SJSA1 (cell line): ENCODE results near the gene TRIP4. TPM values are rescaled to one million over a fixed set of nuclear protein-coding genes. Genes with fewer than 3 reads are reported as not detected.
A peak's percentile ranks its signal among the peaks of the same experiment; 100 is the strongest.

Source experiments
- DNase-seq, 2 experiments: peaks; one replicate each; pipeline ENCODE4 v3.0.0-alpha.2; 2015 to 2020; ENCODE audit warnings: low spot score in 2 of 2, low read depth in 1 of 2
- H3K27ac ChIP-seq: fragments of 250-450 bp; sonication (Bioruptor Pico); 2 replicates; pipeline ENCODE4 v1.5.1; 2020; ENCODE audit warnings: mild to moderate bottlenecking, moderate library complexity
- H3K27me3 ChIP-seq: fragments of 250-450 bp; sonication (Bioruptor Pico); replicated peaks from 2 replicates; pipeline ENCODE4 v1.5.1; 2020; ENCODE audit warnings: mild to moderate bottlenecking, moderate library complexity
- H3K36me3 ChIP-seq: fragments of 250-450 bp; sonication (Bioruptor Pico); 2 replicates; pipeline ENCODE4 v1.5.1; 2020; ENCODE audit warnings: mild to moderate bottlenecking
- H3K4me1 ChIP-seq: fragments of 250-450 bp; sonication (Bioruptor Pico); replicated peaks from 2 replicates; pipeline ENCODE4 v1.6.1; 2021; ENCODE audit warnings: mild to moderate bottlenecking
- H3K4me3 ChIP-seq: fragments of 250-450 bp; sonication (Bioruptor Pico); 2 replicates; pipeline ENCODE4 v1.5.1; 2020; ENCODE audit warnings: mild to moderate bottlenecking
- H3K9me3 ChIP-seq: fragments of 250-450 bp; sonication (Bioruptor Pico); replicated peaks from 2 replicates; pipeline ENCODE4 v1.5.1; 2020; ENCODE audit warnings: mild to moderate bottlenecking
- total RNA-seq: library from RNA; depleted of rRNA; stranded (reverse); fragments of >200 nt; shearing (Covaris generic); gene quantifications from 2 replicates; pipeline ENCODE4 v1.2.3, GENCODE V29; 2014

TRIP4 gene
- total RNA-seq, 1 experiment from 2014 or later, result 14.5 TPM

- no peaks in the 10 kb centered on the region for H3K9me3 ChIP-seq
- no peaks in the 10 kb centered on the region for H3K27me3 ChIP-seq
- no peak overlapping the region for H3K27ac ChIP-seq
- no peak overlapping the region for H3K4me3 ChIP-seq
- no peaks in the 10 kb centered on the region for H3K4me1 ChIP-seq
- H3K36me3 ChIP-seq, result peaks cover 78% of the 10 kb centered on the region
- DNase-seq, result no peak
Measured at GRCh38 chr15:64398575-64398974, 10.9 kb downstream of the TRIP4 start.

GRCh38 chr15:64400583-64400982, 12.9 kb downstream of the TRIP4 start:
- H3K27ac ChIP-seq, result no peak overlapping the region
- H3K27me3 ChIP-seq, result no peaks in the 10 kb centered on the region
- DNase-seq, result no peak
- H3K4me3 ChIP-seq, result no peak overlapping the region
- no peaks in the 10 kb centered on the region for H3K4me1 ChIP-seq
- H3K9me3 ChIP-seq, result no peaks in the 10 kb centered on the region
- peaks cover 79% of the 10 kb centered on the region for H3K36me3 ChIP-seq

GRCh38 chr15:64412216-64412615, 24.6 kb downstream of the TRIP4 start:
- no peaks in the 10 kb centered on the region for H3K9me3 ChIP-seq
- H3K4me3 ChIP-seq, result no peak overlapping the region
- H3K36me3 ChIP-seq, result peaks cover 75% of the 10 kb centered on the region
- no peak for DNase-seq
- H3K27me3 ChIP-seq, result no peaks in the 10 kb centered on the region
- H3K4me1 ChIP-seq, result no peaks in the 10 kb centered on the region
- H3K27ac ChIP-seq, result no peak overlapping the region

- H3K9me3 ChIP-seq, result no peaks in the 10 kb centered on the region
- no peak for DNase-seq
- H3K36me3 ChIP-seq, result peaks cover 78% of the 10 kb centered on the region
- H3K4me1 ChIP-seq, result no peaks in the 10 kb centered on the region
- H3K27ac ChIP-seq, result no peak overlapping the region
- no peak overlapping the region for H3K4me3 ChIP-seq
- no peaks in the 10 kb centered on the region for H3K27me3 ChIP-seq
Measured at GRCh38 chr15:64422697-64423096, 35.1 kb downstream of the TRIP4 start.

GRCh38 chr15:64423970-64424369, 36.3 kb downstream of the TRIP4 start:
- no peaks in the 10 kb centered on the region for H3K27me3 ChIP-seq
- H3K27ac ChIP-seq, result no peak overlapping the region
- H3K4me3 ChIP-seq, result no peak overlapping the region
- no peak for DNase-seq
- H3K36me3 ChIP-seq, result peaks cover 72% of the 10 kb centered on the region
- H3K9me3 ChIP-seq, result no peaks in the 10 kb centered on the region
- H3K4me1 ChIP-seq, result no peaks in the 10 kb centered on the region

- H3K4me1 ChIP-seq, result peaks cover 9% of the 10 kb centered on the region
- no peaks in the 10 kb centered on the region for H3K27me3 ChIP-seq
- no peaks in the 10 kb centered on the region for H3K9me3 ChIP-seq
- H3K4me3 ChIP-seq, result no peak overlapping the region
- H3K27ac ChIP-seq, result no peak overlapping the region
- peaks cover 69% of the 10 kb centered on the region for H3K36me3 ChIP-seq
- no peak for DNase-seq
Measured at GRCh38 chr15:64425221-64425620, 37.6 kb downstream of the TRIP4 start.

GRCh38 chr15:64426845-64427465, 39.3 kb downstream of the TRIP4 start:
- H3K27me3 ChIP-seq, result no peaks in the 10 kb centered on the region
- peaks cover 60% of the 10 kb centered on the region for H3K36me3 ChIP-seq
- H3K9me3 ChIP-seq, result no peaks in the 10 kb centered on the region
- peaks cover 15% of the 10 kb centered on the region for H3K4me1 ChIP-seq
- H3K27ac ChIP-seq, result no peak overlapping the region
- peak in 1 of 2 experiments; percentile 20 for DNase-seq
- no peak overlapping the region for H3K4me3 ChIP-seq

- H3K27ac ChIP-seq, result no peak overlapping the region
- no peaks in the 10 kb centered on the region for H3K27me3 ChIP-seq
- DNase-seq, result no peak
Measured at GRCh38 chr15:64429448-64429847, 41.8 kb downstream of the TRIP4 start.

GRCh38 chr15:64430000-64430735, 42.5 kb downstream of the TRIP4 start:
- H3K4me3 ChIP-seq, result no peak overlapping the region
- H3K27me3 ChIP-seq, result no peaks in the 10 kb centered on the region
- H3K36me3 ChIP-seq, result peaks cover 43% of the 10 kb centered on the region
- H3K4me1 ChIP-seq, result peaks cover 20% of the 10 kb centered on the region
- no peaks in the 10 kb centered on the region for H3K9me3 ChIP-seq
- peak overlapping the region; percentile 40 for H3K27ac ChIP-seq
- peak in 1 of 2 experiments; percentile 60 for DNase-seq

More at GRCh38 chr15:64429448-64429847, 41.8 kb downstream of the TRIP4 start:
- Histone ChIP-seq H3K36me3 (peaks cover 50% of the 10 kb centered on the region), H3K4me3 (no peak overlapping the region), H3K4me1 (peaks cover 20% of the 10 kb centered on the region), H3K9me3 (no peaks in the 10 kb centered on the region)

GRCh38 chr15:64437982-64438381, 50.3 kb downstream of the TRIP4 start:
- DNase-seq, result no peak
- Histone ChIP-seq H3K4me3 (no peak overlapping the region), H3K36me3 (peaks cover 9% of the 10 kb centered on the region), H3K4me1 (peaks cover 1% of the 10 kb centered on the region), H3K9me3 (no peaks in the 10 kb centered on the region), H3K27ac (no peak overlapping the region), H3K27me3 (no peaks in the 10 kb centered on the region)

GRCh38 chr15:64438653-64439447, 51.2 kb downstream of the TRIP4 start:
- H3K27ac ChIP-seq, result no peak overlapping the region
- H3K4me1 ChIP-seq, result peaks cover 10% of the 10 kb centered on the region
- peaks cover 10% of the 10 kb centered on the region; the same call in 1 of the 2 replicates for H3K36me3 ChIP-seq
- H3K4me3 ChIP-seq, result no peak overlapping the region
- no peaks in the 10 kb centered on the region for H3K9me3 ChIP-seq
- H3K27me3 ChIP-seq, result no peaks in the 10 kb centered on the region
- DNase-seq, result no peak

GRCh38 chr15:64441852-64442251, 54.2 kb downstream of the TRIP4 start:
- peaks cover 20% of the 10 kb centered on the region for H3K4me1 ChIP-seq
- no peak overlapping the region for H3K4me3 ChIP-seq
- no peaks in the 10 kb centered on the region for H3K9me3 ChIP-seq
- DNase-seq, result no peak
- H3K27ac ChIP-seq, result no peak overlapping the region
- peaks cover 19% of the 10 kb centered on the region for H3K36me3 ChIP-seq
- no peaks in the 10 kb centered on the region for H3K27me3 ChIP-seq

GRCh38 chr15:64443016-64443415, 55.4 kb downstream of the TRIP4 start:
- Histone ChIP-seq H3K27me3 (no peaks in the 10 kb centered on the region), H3K36me3 (peaks cover 31% of the 10 kb centered on the region), H3K27ac (peak overlapping the region; percentile 71), H3K4me1 (peaks cover 20% of the 10 kb centered on the region), H3K4me3 (no peak overlapping the region), H3K9me3 (no peaks in the 10 kb centered on the region)
- DNase-seq, result no peak
